Panc1 (cell line): Measurements from ENCODE around the gene DIP2C. TPM values are rescaled to one million over a fixed set of nuclear protein-coding genes. Genes with fewer than 3 reads are reported as not detected.

Experiments used
- ATAC-seq: fragments of 200-7000 bp; cut with Tn5 transposase; 2 replicates; pipeline ENCODE4 v1.9.1; 2020; ENCODE audit warnings: mild to moderate bottlenecking, moderate library complexity
- BruUV-seq: library from RNA; stranded (reverse); fragments of 400-500 nt; replicated peaks from 2 replicates; lab custom pipeline; 2021; lab: Mats Ljungman, UMichigan
- CTCF ChIA-PET: fragments of 300-600 bp; sonication (Branson Sonifier 250); formaldehyde crosslinking; loops from one replicate; lab custom pipeline; 2022; ENCODE audit warnings: antibody characterized with exemption; lab: Charles Lee
- POLR2A ChIA-PET: fragments of 300-600 bp; sonication (Branson Sonifier 250); formaldehyde crosslinking; loops from one replicate; lab custom pipeline; 2022; ENCODE audit warnings: antibody characterized with exemption; lab: Charles Lee
- DNase-seq: peaks from one replicate; pipeline ENCODE4 v3.0.0-alpha.2; 2010; ENCODE audit warnings: low read depth, low spot score
- H3K27ac ChIP-seq: 2 replicates; pipeline ENCODE4 v1.5.1; 2011; ENCODE audit warnings: mild to moderate bottlenecking, low read length, inconsistent platforms
- H3K27me3 ChIP-seq: fragments of 200-500 bp; sonication (Bioruptor generic); 2 replicates; pipeline ENCODE4 v1.6.0; 2014; ENCODE audit warnings: low read length, inconsistent platforms; ENCODE audit not compliant: control insufficient read depth, insufficient read depth
- H3K36me3 ChIP-seq: fragments of 200-500 bp; sonication (Bioruptor generic); 2 replicates; pipeline ENCODE4 v1.5.1; 2014; ENCODE audit warnings: inconsistent platforms, mild to moderate bottlenecking, low read length, moderate library complexity; ENCODE audit not compliant: control insufficient read depth, insufficient read depth
- H3K4me1 ChIP-seq: 2 replicates; pipeline ENCODE4 v1.5.1; 2011; ENCODE audit warnings: inconsistent platforms, mild to moderate bottlenecking, low read length, moderate library complexity; ENCODE audit not compliant: control insufficient read depth, insufficient read depth
- H3K4me3 ChIP-seq, 2 experiments: 2 replicates each; pipeline ENCODE4 v1.5.1; 2011 to 2012; ENCODE audit warnings: low read depth in 2 of 2, low read length in 2 of 2, mild to moderate bottlenecking in 2 of 2, inconsistent platforms in 1 of 2, moderate library complexity in 1 of 2
- H3K9me3 ChIP-seq: fragments of 200-500 bp; sonication (Bioruptor generic); 2 replicates; pipeline ENCODE4 v1.5.1; 2014; ENCODE audit warnings: low read depth, mild to moderate bottlenecking, inconsistent platforms, low read length, moderate library complexity; ENCODE audit not compliant: control insufficient read depth, insufficient read depth
- POLR2AphosphoS5 ChIP-seq: IDR thresholded peaks from 2 replicates; pipeline ENCODE4 v1.6.1; 2012; ENCODE audit warnings: mild to moderate bottlenecking, low read depth, low read length, moderate library complexity
- SIN3A ChIP-seq: IDR thresholded peaks from 2 replicates; pipeline ENCODE4 v1.6.1; 2012; ENCODE audit warnings: low read depth, mild to moderate bottlenecking, low read length, moderate library complexity, borderline replicate concordance; ENCODE audit not compliant: insufficient read depth
- TCF7L2 ChIP-seq: IDR thresholded peaks from 2 replicates; pipeline ENCODE4 v1.6.1; 2011; ENCODE audit warnings: mild to moderate bottlenecking, low read depth, low read length, inconsistent platforms
- in situ Hi-C: cut with HindIII; loops from 2 replicates; pipeline ENCODE4 v1.10.0; 2016; ENCODE audit warnings: low sequenced_read_pairs, low pct_unique_long_range_greater_than_20kb
- intact Hi-C: fragments of 100-400 bp; cut with micrococcal nuclease; formaldehyde crosslinking; loops from one replicate; pipeline ENCODE4 v1.10.0; 2022; ENCODE audit not compliant: unreplicated experiment
- total RNA-seq: library from RNA; stranded (reverse); gene quantifications from one replicate; pipeline ENCODE4 v1.2.1, GENCODE V29; 2021; ENCODE audit not compliant: unreplicated experiment
- TF ChIP-seq, protein P1 (sequence below): fragments of 450-650 bp; IDR thresholded peaks from 2 replicates; pipeline ENCODE4 v1.5.1; 2017; ENCODE audit warnings: mild to moderate bottlenecking
- TF ChIP-seq, protein P2 (sequence below), 2 experiments: IDR thresholded peaks; 2 replicates each; pipeline ENCODE4 v1.6.1; 2011 to 2012; ENCODE audit warnings: low read depth in 2 of 2, control low read depth in 1 of 2, low read length in 1 of 2, mild to moderate bottlenecking in 1 of 2, moderate library complexity in 1 of 2; ENCODE audit not compliant: insufficient read depth in 1 of 2

The DIP2C gene
- total RNA-seq, 1 experiment from 2014 or later = 13.2 TPM

DNA sequence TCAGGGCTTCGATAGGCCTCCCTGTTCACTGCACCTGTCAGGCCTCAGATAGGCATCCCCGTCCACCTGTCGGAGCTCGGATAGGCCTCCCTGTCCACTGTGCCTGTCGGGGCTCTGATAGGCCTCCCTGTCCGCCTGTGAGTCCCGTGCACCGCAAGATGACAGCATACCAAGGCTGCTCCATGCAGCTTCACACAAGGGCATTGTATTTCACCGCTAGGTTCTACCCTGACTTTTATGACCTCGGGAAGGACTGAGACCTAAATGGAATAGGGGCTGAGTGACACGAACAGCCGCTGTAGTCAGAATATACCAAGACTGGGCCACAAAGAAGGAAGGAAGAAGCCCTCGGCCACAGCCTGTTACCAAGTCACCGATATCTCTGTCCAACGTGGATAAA lies 271.2 kb downstream of the DIP2C start:
- POLR2A ChIA-PET = no interaction called here

DNA sequence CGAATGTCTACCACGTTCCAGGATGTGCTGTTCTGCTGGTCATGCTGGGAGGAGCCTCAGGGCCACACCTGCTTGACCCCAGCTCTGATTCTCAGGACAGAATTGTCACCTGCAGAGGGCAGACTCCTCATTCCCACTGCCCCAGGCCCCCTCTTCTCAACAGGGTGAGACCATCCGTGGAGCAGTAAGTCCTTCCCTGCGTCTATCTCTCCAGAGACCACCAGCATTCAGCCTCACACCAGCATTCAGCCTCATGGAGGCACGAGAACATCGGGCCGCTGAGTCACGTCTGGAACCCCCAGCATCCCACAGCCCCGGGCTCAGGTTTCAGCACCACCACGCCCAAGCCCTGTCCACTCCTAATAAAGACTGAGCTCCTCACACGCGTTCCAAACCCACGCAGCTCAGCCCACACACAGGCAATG lies 273.4 kb downstream of the DIP2C start:
- Histone ChIP-seq H3K9me3 (no peaks in the 10 kb centered on the region), H3K4me3 (no peak overlapping the region), H3K27ac (no peak overlapping the region), H3K4me1 (no peaks in the 10 kb centered on the region), H3K27me3 (no peaks in the 10 kb centered on the region), H3K36me3 (no peaks in the 10 kb centered on the region; the same call in 1 of the 2 replicates)
- POLR2A ChIA-PET = no interaction called here
- intact Hi-C loops (no loop called here), in situ Hi-C loops (no loop called here)
- ATAC-seq (no peak), DNase-seq (no peak)
- no TSS peak for BruUV-seq
- TF ChIP-seq TCF7L2 = no peak
- no peak for TF ChIP-seq SIN3A
- TF ChIP-seq, protein P1, sequence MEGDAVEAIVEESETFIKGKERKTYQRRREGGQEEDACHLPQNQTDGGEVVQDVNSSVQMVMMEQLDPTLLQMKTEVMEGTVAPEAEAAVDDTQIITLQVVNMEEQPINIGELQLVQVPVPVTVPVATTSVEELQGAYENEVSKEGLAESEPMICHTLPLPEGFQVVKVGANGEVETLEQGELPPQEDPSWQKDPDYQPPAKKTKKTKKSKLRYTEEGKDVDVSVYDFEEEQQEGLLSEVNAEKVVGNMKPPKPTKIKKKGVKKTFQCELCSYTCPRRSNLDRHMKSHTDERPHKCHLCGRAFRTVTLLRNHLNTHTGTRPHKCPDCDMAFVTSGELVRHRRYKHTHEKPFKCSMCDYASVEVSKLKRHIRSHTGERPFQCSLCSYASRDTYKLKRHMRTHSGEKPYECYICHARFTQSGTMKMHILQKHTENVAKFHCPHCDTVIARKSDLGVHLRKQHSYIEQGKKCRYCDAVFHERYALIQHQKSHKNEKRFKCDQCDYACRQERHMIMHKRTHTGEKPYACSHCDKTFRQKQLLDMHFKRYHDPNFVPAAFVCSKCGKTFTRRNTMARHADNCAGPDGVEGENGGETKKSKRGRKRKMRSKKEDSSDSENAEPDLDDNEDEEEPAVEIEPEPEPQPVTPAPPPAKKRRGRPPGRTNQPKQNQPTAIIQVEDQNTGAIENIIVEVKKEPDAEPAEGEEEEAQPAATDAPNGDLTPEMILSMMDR = peak; percentile 29
- TF ChIP-seq POLR2AphosphoS5 = no peak
- TF ChIP-seq, protein P2, sequence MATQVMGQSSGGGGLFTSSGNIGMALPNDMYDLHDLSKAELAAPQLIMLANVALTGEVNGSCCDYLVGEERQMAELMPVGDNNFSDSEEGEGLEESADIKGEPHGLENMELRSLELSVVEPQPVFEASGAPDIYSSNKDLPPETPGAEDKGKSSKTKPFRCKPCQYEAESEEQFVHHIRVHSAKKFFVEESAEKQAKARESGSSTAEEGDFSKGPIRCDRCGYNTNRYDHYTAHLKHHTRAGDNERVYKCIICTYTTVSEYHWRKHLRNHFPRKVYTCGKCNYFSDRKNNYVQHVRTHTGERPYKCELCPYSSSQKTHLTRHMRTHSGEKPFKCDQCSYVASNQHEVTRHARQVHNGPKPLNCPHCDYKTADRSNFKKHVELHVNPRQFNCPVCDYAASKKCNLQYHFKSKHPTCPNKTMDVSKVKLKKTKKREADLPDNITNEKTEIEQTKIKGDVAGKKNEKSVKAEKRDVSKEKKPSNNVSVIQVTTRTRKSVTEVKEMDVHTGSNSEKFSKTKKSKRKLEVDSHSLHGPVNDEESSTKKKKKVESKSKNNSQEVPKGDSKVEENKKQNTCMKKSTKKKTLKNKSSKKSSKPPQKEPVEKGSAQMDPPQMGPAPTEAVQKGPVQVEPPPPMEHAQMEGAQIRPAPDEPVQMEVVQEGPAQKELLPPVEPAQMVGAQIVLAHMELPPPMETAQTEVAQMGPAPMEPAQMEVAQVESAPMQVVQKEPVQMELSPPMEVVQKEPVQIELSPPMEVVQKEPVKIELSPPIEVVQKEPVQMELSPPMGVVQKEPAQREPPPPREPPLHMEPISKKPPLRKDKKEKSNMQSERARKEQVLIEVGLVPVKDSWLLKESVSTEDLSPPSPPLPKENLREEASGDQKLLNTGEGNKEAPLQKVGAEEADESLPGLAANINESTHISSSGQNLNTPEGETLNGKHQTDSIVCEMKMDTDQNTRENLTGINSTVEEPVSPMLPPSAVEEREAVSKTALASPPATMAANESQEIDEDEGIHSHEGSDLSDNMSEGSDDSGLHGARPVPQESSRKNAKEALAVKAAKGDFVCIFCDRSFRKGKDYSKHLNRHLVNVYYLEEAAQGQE (IDR thresholded peaks at IDR 0.05; ENCODE audit: insufficient read depth in 1 of 2, low read depth in 2 of 2, low read length in 1 of 2) = no peak
- CTCF ChIA-PET = no interaction called here

More for the DNA sequence above, 271.2 kb downstream of the DIP2C start:
- Histone ChIP-seq H3K9me3 (no peaks in the 10 kb centered on the region), H3K4me1 (no peaks in the 10 kb centered on the region), H3K27me3 (no peaks in the 10 kb centered on the region), H3K36me3 (no peaks in the 10 kb centered on the region; the same call in 1 of the 2 replicates), H3K4me3 (no peak overlapping the region), H3K27ac (no peak overlapping the region)
- BruUV-seq = no TSS peak
- CTCF ChIA-PET = no interaction called here
- intact Hi-C loops (no loop called here), in situ Hi-C loops (no loop called here)
- no peak for DNase-seq
- ATAC-seq = no peak
- no peak for TF ChIP-seq TCF7L2
- no peak for TF ChIP-seq POLR2AphosphoS5
- no peak for TF ChIP-seq SIN3A
- TF ChIP-seq, protein P1 = no peak
- TF ChIP-seq, protein P2 (IDR thresholded peaks at IDR 0.05; ENCODE audit: insufficient read depth in 1 of 2, low read depth in 2 of 2, low read length in 1 of 2) = no peak
